HCT116 (cell line): ENCODE measurements around the gene DNM2. TPM values are rescaled to one million over a fixed set of nuclear protein-coding genes. Genes with fewer than 3 reads are reported as not detected.

Experiments used
- ATAC-seq: fragments of 200-7000 bp; cut with Tn5 transposase; 2 replicates; pipeline ENCODE4 v1.9.1; 2020; ENCODE audit warnings: mild to moderate bottlenecking, moderate library complexity
- BruUV-seq: library from RNA; stranded (reverse); fragments of 400-500 nt; replicated peaks from 2 replicates; lab custom pipeline; 2021; lab: Mats Ljungman, UMichigan
- CTCF ChIA-PET: fragments of 300-600 bp; sonication (Branson Sonifier 250); formaldehyde crosslinking; loops from one replicate; lab custom pipeline; 2021; ENCODE audit warnings: antibody characterized with exemption; lab: Charles Lee
- POLR2A ChIA-PET: fragments of 300-600, 350-600 bp; sonication (Branson Sonifier 250); formaldehyde crosslinking; loops from one replicate; lab custom pipeline; 2021; ENCODE audit warnings: antibody characterized with exemption; lab: Charles Lee
- RAD21 ChIA-PET, 2 experiments: fragments of 300-600 bp; sonication (Branson Sonifier 250); formaldehyde crosslinking; loops; one replicate each; lab custom pipeline; 2023; ENCODE audit warnings: low total read pairs in 2 of 2; ENCODE audit not compliant: uncharacterized antibody in 2 of 2, unreplicated experiment in 2 of 2, low non-redundant PET in 1 of 2; lab: Charles Lee
- DNase-seq: peaks from one replicate; pipeline ENCODE4 v3.0.0-alpha.2; 2010; ENCODE audit warnings: low read depth, low spot score
- H2AFZ ChIP-seq: fragments of 200-600 bp; shearing (Covaris generic), sonication (generic); 2 replicates; pipeline ENCODE4 v1.6.1; 2017; ENCODE audit warnings: low read depth, mixed run types, mixed read lengths, antibody characterized with exemption, low read length; ENCODE audit not compliant: poor library complexity, severe bottlenecking
- H3K27ac ChIP-seq: 2 replicates; pipeline ENCODE4 v1.5.1; 2012; ENCODE audit warnings: low read depth, low read length
- H3K27me3 ChIP-seq: fragments of 200-600 bp; sonication (generic); 2 replicates; pipeline ENCODE4 v1.6.1; 2016; ENCODE audit warnings: mixed run types, low read length, mixed read lengths; ENCODE audit not compliant: insufficient read depth
- H3K36me3 ChIP-seq, 2 experiments: fragments of 200-500 bp in 1 of 2; fragments of 200-600 bp in 1 of 2; sonication (Bioruptor generic) in 1 of 2; sonication (generic) in 1 of 2; 2 replicates each; pipeline versions ENCODE4 v1.5.1 to v1.6.1; 2014 to 2016; ENCODE audit warnings: low read length in 2 of 2, inconsistent platforms in 1 of 2, mixed read lengths in 1 of 2, mixed run types in 1 of 2; ENCODE audit not compliant: insufficient read depth in 2 of 2, control insufficient read depth in 1 of 2
- H3K4me1 ChIP-seq, 2 experiments: fragments of 200-600 bp in 1 of 2; sonication (generic) in 1 of 2; 2 replicates each; pipeline versions ENCODE4 v1.5.1 to v1.6.1; 2012 to 2017; ENCODE audit warnings: low read length in 2 of 2, inconsistent platforms in 1 of 2, mild to moderate bottlenecking in 1 of 2, mixed read lengths in 1 of 2, mixed run types in 1 of 2, moderate library complexity in 1 of 2; ENCODE audit not compliant: insufficient read depth in 2 of 2, control insufficient read depth in 1 of 2
- H3K4me2 ChIP-seq: fragments of 200-600 bp; sonication (generic); 2 replicates; pipeline ENCODE4 v1.6.1; 2017; ENCODE audit warnings: mixed run types, low read length, mixed read lengths
- H3K4me3 ChIP-seq, 2 experiments: fragments of 200-600 bp in 1 of 2; sonication (generic) in 1 of 2; replicated peaks in 1 of 2; 2 replicates each; pipeline ENCODE4 v1.5.1; 2011 to 2016; ENCODE audit warnings: low read length in 2 of 2, control low read depth in 1 of 2, low read depth in 1 of 2, mild to moderate bottlenecking in 1 of 2, mixed read lengths in 1 of 2, mixed run types in 1 of 2
- H3K79me2 ChIP-seq: fragments of 200-600 bp; sonication (generic); 2 replicates; pipeline ENCODE4 v1.6.1; 2017; ENCODE audit warnings: mild to moderate bottlenecking, mixed run types, low read length, moderate library complexity, mixed read lengths; ENCODE audit not compliant: insufficient read depth
- H3K9ac ChIP-seq: fragments of 200-600 bp; sonication (generic); 2 replicates; pipeline ENCODE4 v1.6.1; 2016; ENCODE audit warnings: low read length, mixed read lengths
- H3K9me2 ChIP-seq: fragments of 200-600 bp; sonication (generic), shearing (Covaris generic); 2 replicates; pipeline ENCODE4 v1.6.1; 2017; ENCODE audit warnings: mixed run types, mild to moderate bottlenecking, moderate library complexity; ENCODE audit not compliant: insufficient read depth
- H3K9me3 ChIP-seq, 2 experiments: fragments of 200-500 bp in 1 of 2; fragments of 200-600 bp in 1 of 2; sonication (Bioruptor generic) in 1 of 2; sonication (generic) in 1 of 2; 2 replicates each; pipeline ENCODE4 v1.6.1; 2014 to 2017; ENCODE audit warnings: low read length in 2 of 2, mixed read lengths in 2 of 2, inconsistent platforms in 1 of 2, low read depth in 1 of 2, mild to moderate bottlenecking in 1 of 2, mixed run types in 1 of 2, moderate library complexity in 1 of 2; ENCODE audit not compliant: control insufficient read depth in 1 of 2, insufficient read depth in 1 of 2
- H4K20me1 ChIP-seq: fragments of 200-600 bp; sonication (generic), shearing (Covaris generic); 2 replicates; pipeline ENCODE4 v1.6.1; 2017; ENCODE audit warnings: mixed run types, mild to moderate bottlenecking, moderate library complexity; ENCODE audit not compliant: insufficient read depth
- ATF3 ChIP-seq: IDR thresholded peaks from 2 replicates; pipeline ENCODE4 v1.6.1; 2012
- CBX3 ChIP-seq: IDR thresholded peaks from 2 replicates; pipeline ENCODE4 v1.6.1; 2012; ENCODE audit warnings: low read depth
- CEBPB ChIP-seq: IDR thresholded peaks from 2 replicates; pipeline ENCODE4 v1.6.1; 2012; ENCODE audit warnings: low read depth
- CTCF ChIP-seq, 3 experiments: fragments of 200-600 bp in 1 of 3; sonication (generic) in 1 of 3; IDR thresholded peaks in 2 of 3; conservative IDR thresholded peaks in 1 of 3; 2 replicates each; pipeline ENCODE4 v1.5.1; 2012 to 2017; ENCODE audit warnings: low read depth in 2 of 3, low read length in 2 of 3, antibody characterized with exemption in 1 of 3, borderline replicate concordance in 1 of 3, control low read depth in 1 of 3, mild to moderate bottlenecking in 1 of 3, mixed read lengths in 1 of 3, mixed run types in 1 of 3, moderate library complexity in 1 of 3; ENCODE audit not compliant: insufficient read depth in 1 of 3
- EGR1 ChIP-seq: IDR thresholded peaks from 2 replicates; pipeline ENCODE4 v1.6.1; 2012; ENCODE audit warnings: low read depth
- EZH2 ChIP-seq: fragments of 200-600 bp; sonication (generic); IDR thresholded peaks from 2 replicates; pipeline ENCODE4 v1.6.1; 2017; ENCODE audit warnings: antibody characterized with exemption, mixed run types
- FOSL1 ChIP-seq: IDR thresholded peaks from 2 replicates; pipeline ENCODE4 v1.6.1; 2012; ENCODE audit warnings: low read depth
- POLR2AphosphoS5 ChIP-seq: IDR thresholded peaks from 2 replicates; pipeline ENCODE4 v1.6.1; 2011; ENCODE audit warnings: mild to moderate bottlenecking, low read depth, low read length, moderate library complexity
- REST ChIP-seq: IDR thresholded peaks from 2 replicates; pipeline ENCODE4 v1.6.1; 2012; ENCODE audit warnings: low read depth
- SIN3A ChIP-seq: IDR thresholded peaks from 2 replicates; pipeline ENCODE4 v1.6.1; 2012; ENCODE audit warnings: low read depth
- SRF ChIP-seq: IDR thresholded peaks from 2 replicates; pipeline ENCODE4 v1.6.1; 2012; ENCODE audit warnings: low read depth
- TCF7L2 ChIP-seq: IDR thresholded peaks from 2 replicates; pipeline ENCODE4 v1.7.0; 2011; ENCODE audit warnings: borderline replicate concordance, inconsistent platforms; ENCODE audit not compliant: insufficient read depth, insufficient read length; ENCODE audit errors: extremely low read depth
- YY1 ChIP-seq: IDR thresholded peaks from 2 replicates; pipeline ENCODE4 v1.6.1; 2011; ENCODE audit warnings: low read length, low read depth, moderate library complexity, mild to moderate bottlenecking; ENCODE audit not compliant: insufficient replicate concordance; ENCODE audit errors: extremely low read depth
- ZBTB33 ChIP-seq: IDR thresholded peaks from 2 replicates; pipeline ENCODE4 v1.6.1; 2011; ENCODE audit warnings: mild to moderate bottlenecking, low read length, moderate library complexity; ENCODE audit not compliant: insufficient replicate concordance; ENCODE audit errors: extremely low read depth
- ZFX ChIP-seq: fragments of 450-650 bp; IDR thresholded peaks from 2 replicates; pipeline ENCODE4 v1.6.1; 2017
- ZNF274 ChIP-seq: fragments of 200-500 bp; sonication (Bioruptor generic); IDR thresholded peaks from 2 replicates; pipeline ENCODE4 v1.6.1; 2014; ENCODE audit warnings: mild to moderate bottlenecking, low read depth, low read length, inconsistent platforms
- intact Hi-C: fragments of 100-400 bp; cut with micrococcal nuclease; formaldehyde crosslinking; loops from 2 replicates; pipeline ENCODE4 v1.10.0; 2022
- total RNA-seq: library from RNA; stranded (reverse); gene quantifications from one replicate; pipeline ENCODE4 v1.2.1, GENCODE V29; 2021; ENCODE audit not compliant: unreplicated experiment

The DNM2 gene
- total RNA-seq, 1 experiment from 2014 or later, result 183 TPM

- ATAC-seq (no peak), DNase-seq (no peak)
- no peak overlapping the region for H3K9ac ChIP-seq
- H3K27me3 ChIP-seq, result no peaks in the 10 kb centered on the region
- CTCF ChIA-PET, result no interaction called here
- peaks cover 0 to 5% of the 10 kb centered on the region in 2 experiments; a peak in 1 of 4 replicates for H3K36me3 ChIP-seq
- no peak overlapping the region for H2AFZ ChIP-seq
- TF ChIP-seq FOSL1, result no peak
- no peak for TF ChIP-seq ATF3
- TF ChIP-seq SRF, result no peak
- no peak for TF ChIP-seq YY1
- TF ChIP-seq CEBPB, result no peak
- TF ChIP-seq SIN3A, result no peak
- TF ChIP-seq REST, result no peak
- no peak for TF ChIP-seq TCF7L2
- TF ChIP-seq ZBTB33, result no peak
- no peak for TF ChIP-seq ZNF274
- no peak for TF ChIP-seq ZFX
- TF ChIP-seq POLR2AphosphoS5, result no peak
- TF ChIP-seq CBX3, result no peak
- no peak for TF ChIP-seq EZH2
- no peak for TF ChIP-seq CTCF (IDR thresholded peaks at IDR 0.05 in 2 of 3, conservative IDR thresholded peaks at IDR 0.05 in 1 of 3; ENCODE audit: borderline replicate concordance in 1 of 3, insufficient read depth in 1 of 3, low read depth in 2 of 3, low read length in 2 of 3)
- TF ChIP-seq EGR1, result no peak
- H4K20me1 ChIP-seq, result no peaks in the 10 kb centered on the region
- BruUV-seq, result no TSS peak
- POLR2A ChIA-PET, result no interaction called here
- H3K4me3 ChIP-seq, result no peak overlapping the region
- peaks cover 25 to 28% of the 10 kb centered on the region in 2 experiments for H3K4me1 ChIP-seq
- H3K27ac ChIP-seq, result no peak overlapping the region
- no peak overlapping the region for H3K4me2 ChIP-seq
- no peaks in the 10 kb centered on the region for H3K9me3 ChIP-seq
- RAD21 ChIA-PET, result no interaction called here
- no peaks in the 10 kb centered on the region for H3K9me2 ChIP-seq
- intact Hi-C loops, result no loop called here
- H3K79me2 ChIP-seq, result peaks cover 47% of the 10 kb centered on the region
Observed at GRCh38 chr19:10768369-10768768, 50.5 kb downstream of the DNM2 start.
